B cell (primary cell): ENCODE data around the gene SLC35F3. TPM values are rescaled to one million over a fixed set of nuclear protein-coding genes. Genes with fewer than 3 reads are reported as not detected.

Experiments used
- ATAC-seq: fragments of 200-7000 bp; cut with Tn5 transposase; one replicate; pipeline ENCODE4 v1.10.0; 2021; ENCODE audit warnings: low read depth, mild to moderate bottlenecking, moderate number of reproducible peaks, moderate library complexity
- CTCF ChIA-PET: fragments of 350-600 bp; sonication (Branson Sonifier 250); formaldehyde crosslinking; loops from one replicate; lab custom pipeline; 2021; ENCODE audit warnings: antibody characterized with exemption, inconsistent platforms; lab: Charles Lee
- POLR2A ChIA-PET: fragments of 350-600 bp; sonication (Branson Sonifier 250); formaldehyde crosslinking; loops from one replicate; lab custom pipeline; 2021; ENCODE audit warnings: antibody characterized with exemption; lab: Charles Lee
- DNase-seq: peaks from one replicate; pipeline ENCODE4 v3.0.0; 2013
- H2AFZ ChIP-seq: 2 replicates; pipeline ENCODE4 v1.6.1; 2012; ENCODE audit warnings: mild to moderate bottlenecking, low read depth, low read length; ENCODE audit not compliant: insufficient read depth, poor library complexity, severe bottlenecking
- H3K27ac ChIP-seq, 2 donors: 1 replicate in 1 of 2; 2 replicates in 1 of 2; pipeline ENCODE4 v1.5.1; 2012 to 2013; ENCODE audit warnings: low read length in 2 of 2, mild to moderate bottlenecking in 2 of 2, moderate library complexity in 1 of 2
- H3K27me3 ChIP-seq, 4 experiments: fragments of 200-600 bp in 1 of 4; sonication (generic) in 1 of 4; replicated peaks in 1 of 4; 1 replicate in 2 of 4; 2 replicates in 2 of 4; pipeline versions ENCODE4 v1.6.1 to v1.7.0; 2013 to 2016; ENCODE audit warnings: low read length in 3 of 4, mild to moderate bottlenecking in 2 of 4, mixed read lengths in 1 of 4, moderate library complexity in 1 of 4; ENCODE audit not compliant: insufficient read depth in 4 of 4, control insufficient read depth in 3 of 4; ENCODE audit errors: control extremely low read depth in 1 of 4
- H3K36me3 ChIP-seq, 2 experiments: replicated peaks in 1 of 2; 1 replicate in 1 of 2; 2 replicates in 1 of 2; pipeline versions ENCODE4 v1.6.1 to v1.7.1; 2013; ENCODE audit warnings: low read length in 1 of 2; ENCODE audit not compliant: insufficient read depth in 2 of 2, control insufficient read depth in 1 of 2; ENCODE audit errors: control extremely low read depth in 1 of 2, extremely low read depth in 1 of 2
- H3K4me1 ChIP-seq, 2 donors: fragments of 200-600 bp in 1 of 2; sonication (generic) in 1 of 2; 1 replicate in 1 of 2; 2 replicates in 1 of 2; pipeline versions ENCODE4 v1.5.1 to v1.6.1; 2013 to 2017; ENCODE audit warnings: low read length in 2 of 2; ENCODE audit not compliant: control insufficient read depth in 2 of 2, insufficient read depth in 2 of 2
- H3K4me2 ChIP-seq: replicated peaks from 2 replicates; pipeline ENCODE3; 2012; ENCODE audit warnings: mild to moderate bottlenecking, low read depth, low read length; ENCODE audit not compliant: poor library complexity, severe bottlenecking
- H3K4me3 ChIP-seq, 5 experiments: fragments of 200-600 bp in 1 of 5; sonication (generic) in 1 of 5; 1 replicate in 3 of 5; 2 replicates in 2 of 5; pipeline versions ENCODE4 v1.5.1 to v1.7.0; 2011 to 2016; ENCODE audit warnings: low read length in 4 of 5, mild to moderate bottlenecking in 4 of 5, low read depth in 2 of 5, control low read depth in 1 of 5, moderate library complexity in 1 of 5; ENCODE audit not compliant: insufficient read depth in 1 of 5; ENCODE audit errors: control extremely low read depth in 1 of 5, extremely low read depth in 1 of 5
- H3K79me2 ChIP-seq: fragments of 200-600 bp; sonication (generic); one replicate; pipeline ENCODE4 v1.6.0; 2016; ENCODE audit warnings: low read length; ENCODE audit not compliant: control insufficient read depth, insufficient read depth
- H3K9ac ChIP-seq: fragments of 200-600 bp; sonication (generic); 2 replicates; pipeline ENCODE4 v1.6.1; 2017; ENCODE audit warnings: mild to moderate bottlenecking, low read length, moderate library complexity
- H3K9me3 ChIP-seq, 3 donors: one replicate each; pipeline versions ENCODE4 v1.6.1 to v1.7.1; 2013; ENCODE audit warnings: low read length in 2 of 3; ENCODE audit not compliant: control insufficient read depth in 2 of 3, insufficient read depth in 1 of 3; ENCODE audit errors: control extremely low read depth in 1 of 3
- H4K20me1 ChIP-seq: 2 replicates; pipeline ENCODE4 v1.6.0; 2012; ENCODE audit warnings: mild to moderate bottlenecking, low read length; ENCODE audit not compliant: insufficient read depth, control insufficient read depth, poor library complexity, severe bottlenecking
- H3K27ac Mint-ChIP-seq: one replicate; pipeline ENCODE4 v1.8.0; 2021; ENCODE audit warnings: mixed read lengths
- H3K27me3 Mint-ChIP-seq: one replicate; pipeline ENCODE4 v1.8.0; 2021; ENCODE audit warnings: mixed read lengths
- H3K4me1 Mint-ChIP-seq: one replicate; pipeline ENCODE4 v1.8.0; 2021; ENCODE audit warnings: mixed read lengths
- H3K4me3 Mint-ChIP-seq: one replicate; pipeline ENCODE4 v1.8.0; 2021; ENCODE audit warnings: mixed read lengths
- H3K9me3 Mint-ChIP-seq: one replicate; pipeline ENCODE4 v1.8.0; 2022; ENCODE audit warnings: mixed read lengths; ENCODE audit not compliant: insufficient read depth
- EZH2 ChIP-seq: IDR thresholded peaks from 2 replicates; pipeline ENCODE4 v1.6.1; 2012; ENCODE audit warnings: borderline replicate concordance, low read depth, mild to moderate bottlenecking, moderate library complexity, low read length; ENCODE audit not compliant: insufficient read depth, poor library complexity, severe bottlenecking
- WGBS: methylation state at CpG from one replicate; pipeline ENCODE4 v1.1.5; 2013; ENCODE audit warnings: missing lambda C conversion rate; ENCODE audit not compliant: insufficient coverage; 5-methylcytosine and 5-hydroxymethylcytosine counted together
- intact Hi-C: fragments of 100-400 bp; cut with micrococcal nuclease; formaldehyde crosslinking; loops from one replicate; pipeline ENCODE4 v1.10.0; 2022
- polyA plus RNA-seq: library from polyadenylated mRNA; depleted of rRNA; stranded (reverse); fragments of >200 nt; gene quantifications from 2 replicates; pipeline ENCODE4 v1.2.3, GENCODE V29; 2012
- total RNA-seq, 2 donors: library from RNA; stranded (reverse); fragments of 120-200 nt in 1 of 2; gene quantifications; 1 replicate in 1 of 2; 2 replicates in 1 of 2; pipeline versions ENCODE4 v1.2.3 to v1.2.4, GENCODE V29; 2013 to 2022
- TF ChIP-seq, protein P1 (sequence below): fragments of 200-600 bp; IDR thresholded peaks from one replicate; pipeline ENCODE4 v1.8.0; 2022; ENCODE audit warnings: antibody characterized with exemption, mild to moderate bottlenecking

Gene SLC35F3
- total and polyA plus RNA-seq, 2 donors (not counting 1 experiment from before 2014, with no cell fraction given) = not detected

DNA sequence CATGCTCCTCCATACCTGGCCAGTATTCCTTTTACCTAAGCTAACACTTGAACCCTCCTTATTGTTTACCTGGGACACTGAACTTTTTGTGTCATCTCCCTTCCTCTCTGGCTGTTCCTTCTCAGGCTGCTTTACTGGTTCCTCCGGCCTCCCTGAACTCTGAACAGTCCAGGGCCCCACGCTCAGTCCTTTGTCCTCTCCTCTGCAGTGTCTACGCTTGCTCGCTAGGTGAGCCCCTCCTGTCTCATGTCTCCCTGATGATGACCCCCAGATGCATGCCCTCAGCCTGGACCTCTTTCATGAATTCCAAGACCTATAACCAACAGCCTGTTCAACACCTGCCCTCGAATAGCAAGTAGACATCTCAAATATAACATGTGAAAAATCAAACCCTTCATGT lies 360.4 kb downstream of the SLC35F3 start:
- Histone ChIP-seq H3K9ac (no peak overlapping the region), H3K36me3 (no peaks in the 10 kb centered on the region), H3K27ac (no peak overlapping the region), H3K9me3 (no peaks in the 10 kb centered on the region), H2AFZ (no peak overlapping the region), H3K27me3 (peaks cover 0 to 6% (median 1%) of the 10 kb centered on the region in 4 experiments), H3K79me2 (no peaks in the 10 kb centered on the region), H3K4me2 (no peak overlapping the region), H3K4me1 (no peaks in the 10 kb centered on the region), H4K20me1 (no peaks in the 10 kb centered on the region), H3K4me3 (no peak overlapping the region)
- peaks cover 29% of the 10 kb centered on the region for H3K27me3 Mint-ChIP-seq
- H3K27ac Mint-ChIP-seq = no peak overlapping the region
- intact Hi-C loops = no loop called here
- no peaks in the 10 kb centered on the region for H3K4me1 Mint-ChIP-seq
- no peak overlapping the region for H3K4me3 Mint-ChIP-seq
- TF ChIP-seq EZH2 = no peak
- ATAC-seq (no peak), DNase-seq (no peak)
- POLR2A ChIA-PET = no interaction called here
- CTCF ChIA-PET = no interaction called here
- 77% methylated on average over 5 of the region's 5 CpGs for WGBS
- no peaks in the 10 kb centered on the region for H3K9me3 Mint-ChIP-seq

DNA sequence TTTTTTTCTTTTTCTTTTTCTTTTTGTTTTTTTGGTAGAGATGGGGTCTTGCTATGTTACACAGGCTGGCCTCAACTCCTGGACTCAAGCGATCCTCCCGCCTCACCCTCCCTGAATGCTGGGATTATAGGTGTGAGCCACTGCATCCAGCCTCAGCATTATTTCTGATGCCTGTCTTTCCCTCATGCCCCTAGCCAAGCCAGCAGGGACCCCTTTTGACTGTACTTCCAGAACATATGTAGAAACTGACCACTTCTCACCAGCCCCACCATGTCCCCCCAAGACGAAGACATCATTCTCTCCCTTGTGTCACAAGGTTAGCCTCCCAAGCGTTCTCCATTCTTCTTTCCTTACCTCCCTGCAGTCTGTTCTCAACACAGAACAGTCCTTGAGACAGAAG lies 360.8 kb downstream of the SLC35F3 start:
- Histone ChIP-seq H3K79me2 (no peaks in the 10 kb centered on the region), H3K4me3 (no peak overlapping the region), H2AFZ (no peak overlapping the region), H3K9ac (no peak overlapping the region), H3K27ac (no peak overlapping the region), H4K20me1 (no peaks in the 10 kb centered on the region), H3K4me1 (no peaks in the 10 kb centered on the region), H3K27me3 (peaks cover 0 to 5% (median 1%) of the 10 kb centered on the region in 4 experiments), H3K4me2 (no peak overlapping the region), H3K9me3 (no peaks in the 10 kb centered on the region), H3K36me3 (no peaks in the 10 kb centered on the region)
- Mint-ChIP-seq H3K9me3 (no peaks in the 10 kb centered on the region), H3K4me3 (no peak overlapping the region), H3K27ac (no peak overlapping the region), H3K27me3 (peaks cover 31% of the 10 kb centered on the region), H3K4me1 (no peaks in the 10 kb centered on the region)
- TF ChIP-seq EZH2 = no peak
- TF ChIP-seq, protein P1, sequence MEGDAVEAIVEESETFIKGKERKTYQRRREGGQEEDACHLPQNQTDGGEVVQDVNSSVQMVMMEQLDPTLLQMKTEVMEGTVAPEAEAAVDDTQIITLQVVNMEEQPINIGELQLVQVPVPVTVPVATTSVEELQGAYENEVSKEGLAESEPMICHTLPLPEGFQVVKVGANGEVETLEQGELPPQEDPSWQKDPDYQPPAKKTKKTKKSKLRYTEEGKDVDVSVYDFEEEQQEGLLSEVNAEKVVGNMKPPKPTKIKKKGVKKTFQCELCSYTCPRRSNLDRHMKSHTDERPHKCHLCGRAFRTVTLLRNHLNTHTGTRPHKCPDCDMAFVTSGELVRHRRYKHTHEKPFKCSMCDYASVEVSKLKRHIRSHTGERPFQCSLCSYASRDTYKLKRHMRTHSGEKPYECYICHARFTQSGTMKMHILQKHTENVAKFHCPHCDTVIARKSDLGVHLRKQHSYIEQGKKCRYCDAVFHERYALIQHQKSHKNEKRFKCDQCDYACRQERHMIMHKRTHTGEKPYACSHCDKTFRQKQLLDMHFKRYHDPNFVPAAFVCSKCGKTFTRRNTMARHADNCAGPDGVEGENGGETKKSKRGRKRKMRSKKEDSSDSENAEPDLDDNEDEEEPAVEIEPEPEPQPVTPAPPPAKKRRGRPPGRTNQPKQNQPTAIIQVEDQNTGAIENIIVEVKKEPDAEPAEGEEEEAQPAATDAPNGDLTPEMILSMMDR = no peak
- ATAC-seq (no peak), DNase-seq (no peak)
- ChIA-PET POLR2A (no interaction called here), CTCF (no interaction called here)
- 94% methylated on average over 4 of the region's 4 CpGs for WGBS
- intact Hi-C loops = no loop called here
